LNCaP clone FGC (cell line): ENCODE data around the gene HOXA2.

ENCODE experiments used
- DNase-seq: peaks from one replicate; pipeline ENCODE4 v3.0.0-alpha.2; 2011; ENCODE audit warnings: low read depth
- H3K4me3 ChIP-seq: 2 replicates; pipeline ENCODE4 v1.5.1; 2011; ENCODE audit warnings: mild to moderate bottlenecking, low read depth, low read length, control low read depth
- TF ChIP-seq, protein P1 (sequence below): IDR thresholded peaks from 2 replicates; pipeline ENCODE4 v1.5.1; 2012; ENCODE audit warnings: mild to moderate bottlenecking; ENCODE audit not compliant: control insufficient read depth, insufficient read depth; ENCODE audit errors: extremely low read depth

HOXA2 gene

DNA sequence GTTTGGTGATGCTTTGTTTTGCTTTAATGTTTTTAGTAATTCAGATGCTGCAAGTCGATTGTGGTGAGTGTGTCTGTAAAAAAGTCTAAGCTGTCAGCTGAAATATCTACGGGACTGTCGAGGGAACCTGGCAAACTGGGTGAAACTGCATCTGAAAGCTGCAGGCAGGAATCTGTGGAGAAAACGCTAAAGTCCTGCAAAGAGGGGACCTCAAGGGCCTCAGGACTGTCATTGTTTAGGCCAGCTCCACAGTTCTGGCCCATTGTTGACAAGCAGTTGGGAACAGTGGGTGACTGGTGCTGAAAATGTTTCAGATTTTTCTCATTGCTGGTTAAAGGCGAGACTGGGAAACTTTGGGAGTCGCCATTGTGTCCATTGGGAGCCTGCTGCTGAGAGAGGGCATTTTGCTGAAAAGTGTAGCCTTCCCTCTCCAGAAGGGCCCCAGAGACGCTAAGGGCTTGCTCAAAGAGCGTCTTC, 1.8 kb downstream of the HOXA2 start:
- H3K4me3 ChIP-seq: no peak overlapping the region
- TF ChIP-seq, protein P1, sequence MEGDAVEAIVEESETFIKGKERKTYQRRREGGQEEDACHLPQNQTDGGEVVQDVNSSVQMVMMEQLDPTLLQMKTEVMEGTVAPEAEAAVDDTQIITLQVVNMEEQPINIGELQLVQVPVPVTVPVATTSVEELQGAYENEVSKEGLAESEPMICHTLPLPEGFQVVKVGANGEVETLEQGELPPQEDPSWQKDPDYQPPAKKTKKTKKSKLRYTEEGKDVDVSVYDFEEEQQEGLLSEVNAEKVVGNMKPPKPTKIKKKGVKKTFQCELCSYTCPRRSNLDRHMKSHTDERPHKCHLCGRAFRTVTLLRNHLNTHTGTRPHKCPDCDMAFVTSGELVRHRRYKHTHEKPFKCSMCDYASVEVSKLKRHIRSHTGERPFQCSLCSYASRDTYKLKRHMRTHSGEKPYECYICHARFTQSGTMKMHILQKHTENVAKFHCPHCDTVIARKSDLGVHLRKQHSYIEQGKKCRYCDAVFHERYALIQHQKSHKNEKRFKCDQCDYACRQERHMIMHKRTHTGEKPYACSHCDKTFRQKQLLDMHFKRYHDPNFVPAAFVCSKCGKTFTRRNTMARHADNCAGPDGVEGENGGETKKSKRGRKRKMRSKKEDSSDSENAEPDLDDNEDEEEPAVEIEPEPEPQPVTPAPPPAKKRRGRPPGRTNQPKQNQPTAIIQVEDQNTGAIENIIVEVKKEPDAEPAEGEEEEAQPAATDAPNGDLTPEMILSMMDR: no peak
- DNase-seq: no peak

DNA sequence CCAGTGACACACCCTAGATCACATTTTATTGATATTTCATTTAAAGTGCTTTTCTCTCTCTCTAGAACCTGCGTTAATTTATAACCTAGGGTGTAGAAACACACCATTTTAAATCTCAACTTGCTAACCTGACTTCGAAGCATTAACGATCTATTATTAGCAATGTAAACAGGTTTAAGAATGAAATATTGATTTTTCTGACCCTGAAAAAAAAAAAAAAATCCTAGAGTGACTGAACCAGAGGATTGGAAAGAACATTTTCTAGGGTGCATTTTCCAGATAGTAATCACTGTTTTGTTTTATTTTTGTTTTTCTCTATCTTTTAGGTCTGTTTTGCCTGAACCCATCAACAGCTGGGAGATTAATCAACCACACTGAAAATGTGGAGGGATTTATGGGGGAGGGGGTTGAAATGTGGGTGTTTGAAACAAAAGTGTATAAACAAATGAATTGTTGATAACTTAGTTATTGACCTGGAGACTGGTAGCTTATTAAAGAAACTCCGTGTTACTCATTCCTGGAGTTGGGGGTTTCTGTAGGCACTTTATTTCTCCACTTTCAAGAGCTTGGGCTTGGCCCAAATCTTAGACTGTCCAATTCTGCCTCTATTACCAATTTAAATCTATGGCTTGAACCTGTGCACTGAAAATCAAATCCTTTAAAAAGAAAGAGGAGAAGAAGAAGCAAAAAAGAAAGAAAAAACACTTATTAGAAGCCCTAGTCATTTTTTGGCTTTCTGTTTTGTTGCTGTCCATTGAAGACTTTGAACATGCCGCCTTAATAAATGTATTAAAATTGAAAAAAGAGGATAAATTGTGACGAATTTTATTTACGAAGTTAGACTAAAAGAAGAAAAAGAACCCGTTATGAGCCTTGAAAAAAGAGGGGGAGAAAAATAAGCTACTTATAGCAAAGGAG, 2.8 kb downstream of the HOXA2 start:
- no peak for DNase-seq
- TF ChIP-seq, protein P1: no peak
- no peak overlapping the region for H3K4me3 ChIP-seq

DNA sequence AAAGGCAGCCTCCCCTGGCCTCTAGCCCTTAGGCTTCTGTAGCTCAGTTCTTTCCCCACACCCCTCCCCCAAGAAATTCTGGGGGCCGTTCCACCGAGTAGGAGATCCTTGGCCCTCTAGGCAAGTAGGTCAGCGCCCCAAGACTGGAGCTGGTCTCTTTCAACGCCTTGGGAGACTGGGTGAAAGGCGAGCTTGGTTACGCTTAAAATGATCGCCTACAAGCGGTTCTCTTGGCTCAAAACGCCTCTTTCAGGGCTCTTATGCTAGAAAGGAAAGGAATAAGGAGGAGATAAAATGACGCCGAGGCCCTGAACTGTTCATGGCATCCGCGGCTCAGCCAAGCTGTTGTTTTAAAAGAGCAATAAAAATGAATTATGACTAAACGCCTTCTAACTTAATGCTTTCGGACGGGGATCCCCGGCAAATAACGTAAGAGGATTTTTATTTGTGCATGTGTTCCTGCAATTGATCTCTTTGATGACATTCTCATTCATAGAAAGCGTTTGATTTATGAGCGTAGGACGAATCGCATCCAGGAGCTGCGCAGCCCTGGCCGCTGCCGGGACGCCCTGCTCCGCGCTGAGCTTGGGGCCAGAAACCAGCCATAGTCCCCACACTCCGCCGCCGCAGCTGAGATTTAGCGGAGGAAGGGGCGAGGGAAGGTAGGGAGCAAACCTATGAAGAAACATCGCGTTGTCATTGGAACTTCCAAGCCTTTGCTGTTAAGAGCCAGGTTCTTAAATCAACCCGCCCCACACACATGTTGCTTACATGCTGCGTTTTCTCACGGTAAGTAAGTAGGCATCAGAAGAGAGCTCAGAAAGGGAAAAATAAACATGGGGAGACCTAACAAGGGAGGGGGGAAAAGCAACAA, 3.7 kb downstream of the HOXA2 start:
- TF ChIP-seq, protein P1: no peak
- H3K4me3 ChIP-seq: no peak overlapping the region
- no peak for DNase-seq

DNA sequence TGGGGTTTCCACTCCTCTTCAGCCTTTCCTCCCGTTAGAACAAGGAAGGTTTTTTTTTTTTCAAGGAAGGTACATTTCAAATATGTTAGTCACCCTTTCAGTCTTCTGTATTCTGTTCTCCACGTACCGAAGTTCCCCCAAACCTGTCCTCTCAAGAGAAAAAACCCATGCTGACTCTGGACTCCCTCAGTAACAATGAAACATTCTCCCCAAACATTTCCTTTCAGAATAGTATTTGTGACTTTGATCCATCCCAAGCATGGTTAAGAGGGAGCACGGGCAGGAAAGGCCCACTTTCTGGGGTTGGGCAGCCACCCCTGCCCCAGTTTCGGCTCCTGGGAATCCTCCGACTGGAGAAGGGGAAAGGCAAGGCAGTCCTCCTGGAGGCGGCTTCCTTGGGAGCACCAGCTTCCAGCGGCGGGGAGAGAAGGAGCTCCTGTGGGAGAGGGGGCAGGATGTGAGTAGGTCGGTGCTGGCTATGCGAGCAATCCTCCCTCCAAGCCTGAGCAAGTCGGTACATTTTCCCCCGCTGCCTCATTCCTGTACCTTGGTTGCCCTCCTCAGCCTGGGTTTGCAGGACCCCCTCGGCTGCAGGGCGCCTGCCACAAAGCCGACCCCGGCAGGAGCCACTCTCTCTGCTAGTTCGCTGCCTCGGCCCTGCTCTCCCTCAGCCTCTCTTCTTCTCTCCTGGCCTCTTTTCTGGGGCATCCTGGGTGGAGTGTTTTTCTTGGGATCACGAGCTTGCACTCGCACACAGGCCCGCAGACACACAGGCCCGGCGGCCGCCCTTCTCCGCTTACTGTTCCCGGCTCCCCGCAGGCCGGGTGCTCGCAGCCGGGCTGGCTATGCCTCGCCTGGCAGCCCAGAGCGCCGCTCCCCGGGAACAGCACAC, 4.6 kb downstream of the HOXA2 start:
- DNase-seq: no peak
- TF ChIP-seq, protein P1: no peak
- no peak overlapping the region for H3K4me3 ChIP-seq

DNA sequence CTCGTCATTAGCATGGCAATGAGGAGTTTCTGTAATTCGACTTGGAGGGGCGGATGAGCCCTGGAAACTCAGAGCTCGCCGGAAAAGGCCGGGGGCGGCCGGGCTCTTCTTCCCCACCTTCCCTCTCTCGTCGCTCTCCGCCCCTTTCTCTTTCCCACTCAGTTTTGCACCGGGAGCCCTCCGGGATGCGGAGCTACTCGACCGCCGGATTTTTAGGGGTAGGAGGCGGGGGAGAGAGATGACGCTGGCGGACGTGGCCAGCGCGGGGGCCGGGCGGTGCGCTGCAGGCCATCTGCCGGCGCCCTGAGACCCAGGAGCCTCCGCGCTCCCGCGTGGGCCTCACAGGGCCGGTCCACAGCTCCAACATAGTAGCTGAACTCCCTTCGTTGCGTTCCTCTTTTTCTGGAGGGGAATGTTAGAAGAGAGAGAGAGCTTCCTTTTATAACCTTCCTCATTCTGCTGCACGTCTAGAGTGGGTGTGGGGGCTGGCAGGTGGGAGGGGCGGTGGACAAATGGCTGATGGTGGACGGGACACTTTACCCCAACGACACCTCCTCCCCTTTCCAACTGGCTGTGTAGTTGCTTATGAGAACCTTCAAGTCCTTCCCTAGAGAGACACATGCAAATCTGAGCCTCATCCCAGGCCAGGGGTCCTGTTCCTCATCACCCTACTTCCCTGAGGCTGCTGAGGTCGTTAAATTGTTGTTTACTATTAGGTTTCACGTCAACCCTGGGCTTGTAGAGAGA, 5.5 kb downstream of the HOXA2 start:
- TF ChIP-seq, protein P1: no peak
- no peak for DNase-seq
- H3K4me3 ChIP-seq: peak overlapping the region; percentile 81
